IPS-15b (cell line): ENCODE results near the gene NHSL1.

Experiments used
- H3K27me3 ChIP-seq: one replicate; pipeline ENCODE4 v1.6.1; 2013; ENCODE audit warnings: low read length; ENCODE audit not compliant: control insufficient read depth, insufficient read depth
- H3K36me3 ChIP-seq: one replicate; pipeline ENCODE4 v1.6.1; 2013; ENCODE audit warnings: low read length; ENCODE audit not compliant: control insufficient read depth, insufficient read depth
- H3K4me1 ChIP-seq: one replicate; pipeline ENCODE4 v1.6.1; 2013; ENCODE audit warnings: mild to moderate bottlenecking, low read length; ENCODE audit not compliant: control insufficient read depth, insufficient read depth
- H3K4me3 ChIP-seq: one replicate; pipeline ENCODE4 v1.5.1; 2013; ENCODE audit warnings: low read depth, low read length
- H3K9ac ChIP-seq: one replicate; pipeline ENCODE4 v1.6.1; 2013; ENCODE audit warnings: low read depth, mild to moderate bottlenecking, low read length
- H3K9me3 ChIP-seq: one replicate; pipeline ENCODE4 v1.6.1; 2013; ENCODE audit warnings: mild to moderate bottlenecking, low read length; ENCODE audit not compliant: control insufficient read depth, insufficient read depth

NHSL1 gene

GRCh38 chr6:138520463-138520862, 21.2 kb upstream of the NHSL1 start:
- Histone ChIP-seq H3K9ac (no peak overlapping the region), H3K4me3 (no peak overlapping the region), H3K36me3 (no peaks in the 10 kb centered on the region), H3K9me3 (no peaks in the 10 kb centered on the region), H3K4me1 (no peaks in the 10 kb centered on the region), H3K27me3 (no peaks in the 10 kb centered on the region)

GRCh38 chr6:138518054-138518453, 18.8 kb upstream of the NHSL1 start:
- no peak overlapping the region for H3K9ac ChIP-seq
- no peaks in the 10 kb centered on the region for H3K36me3 ChIP-seq
- no peaks in the 10 kb centered on the region for H3K9me3 ChIP-seq
- H3K4me1 ChIP-seq, result peaks cover under 1% of the 10 kb centered on the region
- H3K4me3 ChIP-seq, result no peak overlapping the region
- no peaks in the 10 kb centered on the region for H3K27me3 ChIP-seq

- Histone ChIP-seq H3K9ac (no peak overlapping the region), H3K36me3 (no peaks in the 10 kb centered on the region), H3K4me1 (peaks cover 4% of the 10 kb centered on the region), H3K9me3 (no peaks in the 10 kb centered on the region), H3K27me3 (no peaks in the 10 kb centered on the region), H3K4me3 (no peak overlapping the region)
Measured at GRCh38 chr6:138517635-138518034, 18.3 kb upstream of the NHSL1 start.

GRCh38 chr6:138515657-138516248, 16.5 kb upstream of the NHSL1 start:
- no peak overlapping the region for H3K9ac ChIP-seq
- H3K4me3 ChIP-seq, result no peak overlapping the region
- H3K27me3 ChIP-seq, result no peaks in the 10 kb centered on the region
- H3K4me1 ChIP-seq, result peaks cover 7% of the 10 kb centered on the region
- no peaks in the 10 kb centered on the region for H3K9me3 ChIP-seq
- no peaks in the 10 kb centered on the region for H3K36me3 ChIP-seq

GRCh38 chr6:138514860-138515540, 15.7 kb upstream of the NHSL1 start:
- Histone ChIP-seq H3K9ac (no peak overlapping the region), H3K9me3 (no peaks in the 10 kb centered on the region), H3K36me3 (no peaks in the 10 kb centered on the region), H3K4me1 (peaks cover 7% of the 10 kb centered on the region), H3K27me3 (no peaks in the 10 kb centered on the region), H3K4me3 (no peak overlapping the region)

GRCh38 chr6:138512609-138513008, 13.3 kb upstream of the NHSL1 start:
- H3K9ac ChIP-seq, result no peak overlapping the region

GRCh38 chr6:138510093-138510492, 10.8 kb upstream of the NHSL1 start:
- H3K27me3 ChIP-seq, result no peaks in the 10 kb centered on the region
- H3K9ac ChIP-seq, result no peak overlapping the region
- H3K4me1 ChIP-seq, result peaks cover 7% of the 10 kb centered on the region
- H3K4me3 ChIP-seq, result no peak overlapping the region
- no peaks in the 10 kb centered on the region for H3K9me3 ChIP-seq
- H3K36me3 ChIP-seq, result no peaks in the 10 kb centered on the region

More at GRCh38 chr6:138512609-138513008, 13.3 kb upstream of the NHSL1 start:
- no peak overlapping the region for H3K4me3 ChIP-seq
- H3K27me3 ChIP-seq, result no peaks in the 10 kb centered on the region
- H3K36me3 ChIP-seq, result no peaks in the 10 kb centered on the region
- peaks cover 7% of the 10 kb centered on the region for H3K4me1 ChIP-seq
- no peaks in the 10 kb centered on the region for H3K9me3 ChIP-seq

GRCh38 chr6:138509371-138509770, 10.1 kb upstream of the NHSL1 start:
- no peaks in the 10 kb centered on the region for H3K9me3 ChIP-seq
- H3K9ac ChIP-seq, result no peak overlapping the region
- peaks cover 7% of the 10 kb centered on the region for H3K4me1 ChIP-seq

GRCh38 chr6:138508676-138508988, 9.3 kb upstream of the NHSL1 start:
- H3K4me1 ChIP-seq, result peaks cover 7% of the 10 kb centered on the region
- H3K27me3 ChIP-seq, result no peaks in the 10 kb centered on the region
- H3K4me3 ChIP-seq, result no peak overlapping the region
- no peak overlapping the region for H3K9ac ChIP-seq
- H3K9me3 ChIP-seq, result no peaks in the 10 kb centered on the region
- no peaks in the 10 kb centered on the region for H3K36me3 ChIP-seq

More at GRCh38 chr6:138509371-138509770, 10.1 kb upstream of the NHSL1 start:
- H3K27me3 ChIP-seq, result no peaks in the 10 kb centered on the region
- H3K36me3 ChIP-seq, result no peaks in the 10 kb centered on the region
- no peak overlapping the region for H3K4me3 ChIP-seq

GRCh38 chr6:138507977-138508675, 8.8 kb upstream of the NHSL1 start:
- H3K9ac ChIP-seq, result no peak overlapping the region
- no peaks in the 10 kb centered on the region for H3K27me3 ChIP-seq
- H3K4me1 ChIP-seq, result peaks cover 7% of the 10 kb centered on the region
- no peak overlapping the region for H3K4me3 ChIP-seq
- no peaks in the 10 kb centered on the region for H3K9me3 ChIP-seq
- no peaks in the 10 kb centered on the region for H3K36me3 ChIP-seq

GRCh38 chr6:138504764-138505689, 5.7 kb upstream of the NHSL1 start:
- Histone ChIP-seq H3K4me1 (peaks cover 9% of the 10 kb centered on the region), H3K9ac (no peak overlapping the region), H3K4me3 (no peak overlapping the region), H3K27me3 (no peaks in the 10 kb centered on the region), H3K36me3 (no peaks in the 10 kb centered on the region), H3K9me3 (no peaks in the 10 kb centered on the region)
